Upper lobe of left lung (tissue), 6 donors: ENCODE measurements around the gene RNF40. TPM values are rescaled to one million over a fixed set of nuclear protein-coding genes. Genes with fewer than 3 reads are reported as not detected.

Experiments used
- ATAC-seq, 2 donors: fragments of 200-7000 bp; cut with Tn5 transposase; one replicate each; pipeline ENCODE4 v1.9.1; 2022; ENCODE audit warnings: mild to moderate bottlenecking in 2 of 2, moderate library complexity in 2 of 2; ENCODE audit not compliant: low FRiP score in 2 of 2
- DNase-seq, 2 donors: peaks; one replicate each; pipeline ENCODE4 v3.0.0-alpha.2; 2019 to 2020
- H3K27ac ChIP-seq, 4 donors: fragments of 200-600 bp; sonication (generic); one replicate each; pipeline ENCODE4 v1.5.1; 2016 to 2019
- H3K27me3 ChIP-seq, 4 donors: fragments of 200-600 bp; sonication (generic); one replicate each; pipeline ENCODE4 v1.5.1; 2017 to 2019
- H3K36me3 ChIP-seq, 4 donors: fragments of 200-600 bp; sonication (generic); one replicate each; pipeline ENCODE4 v1.5.1; 2016 to 2019
- H3K4me1 ChIP-seq, 4 donors: fragments of 200-600 bp; sonication (generic); one replicate each; pipeline ENCODE4 v1.5.1; 2018 to 2019
- H3K4me3 ChIP-seq, 4 donors: fragments of 200-600 bp; sonication (generic); one replicate each; pipeline ENCODE4 v1.5.1; 2017 to 2019; ENCODE audit warnings: mild to moderate bottlenecking in 2 of 4, moderate library complexity in 1 of 4
- H3K9me3 ChIP-seq, 4 donors: fragments of 200-600 bp; sonication (generic); one replicate each; pipeline ENCODE4 v1.5.1; 2018 to 2019
- CTCF ChIP-seq, 6 experiments: fragments of 450-650 bp in 4 of 6; fragments of 200-600 bp in 2 of 6; sonication (generic) in 2 of 6; IDR thresholded peaks; one replicate each; pipeline ENCODE4 v1.5.1; 2016 to 2019; ENCODE audit warnings: antibody characterized with exemption in 6 of 6
- EP300 ChIP-seq, 4 donors: sonication (generic); formaldehyde crosslinking; IDR thresholded peaks; one replicate each; pipeline ENCODE4 v1.5.1; 2017; ENCODE audit warnings: antibody characterized with exemption in 4 of 4, control low read depth in 2 of 4
- POLR2A ChIP-seq, 4 donors: fragments of 450-650 bp; IDR thresholded peaks; one replicate each; pipeline ENCODE4 v1.5.1; 2016 to 2017; ENCODE audit warnings: antibody characterized with exemption in 4 of 4, mild to moderate bottlenecking in 2 of 4
- POLR2AphosphoS5 ChIP-seq, 2 donors: sonication (generic); formaldehyde crosslinking; IDR thresholded peaks; one replicate each; pipeline ENCODE4 v1.5.1; 2017; ENCODE audit warnings: antibody characterized with exemption in 2 of 2
- WGBS, 2 donors: methylation state at CpG; one replicate each; pipeline ENCODE4 v1.1.5; 2017 to 2018; 5-methylcytosine and 5-hydroxymethylcytosine counted together
- total RNA-seq, 6 donors: library from RNA; depleted of rRNA in 4 of 6; stranded (reverse); fragments of >200 nt in 4 of 6; gene quantifications; one replicate each; pipeline versions ENCODE4 v1.1.0 to v1.2.1, GENCODE V29; 2016 to 2021
- donor health status: DM: no; HTN: no; CAD: no; lungs with moderate emphysema.
- donor health status: DM: no; HTN: yes; CAD: no; lungs with severe emphysema.

The RNF40 gene
- total RNA-seq, 6 donors from 2014 or later = 69.9 to 137 (median 95.2) TPM

GRCh38 chr16:30740364-30741251 is 21.5 kb upstream of the RNF40 start:
- Histone ChIP-seq H3K27ac (peak overlapping the region; percentile 81 to 88 (median 86)), H3K27me3 (no peaks in the 10 kb centered on the region), H3K4me1 (peaks cover 4 to 27% (median 21%) of the 10 kb centered on the region in 4 donors), H3K4me3 (peak overlapping the region in 3 of 4 donors; percentile 21 to 39 (median 34)), H3K36me3 (peaks cover 30 to 69% (median 61%) of the 10 kb centered on the region in 4 donors), H3K9me3 (no peaks in the 10 kb centered on the region)
- ATAC-seq (peak; percentile 91 to 92), DNase-seq (peak in 1 of 2 donors; percentile 89)
- WGBS, 2 donors = 53 to 60% methylated on average over 8 of the region's 8 CpGs
- no peak for TF ChIP-seq CTCF (IDR thresholded peaks at IDR 0.05)
- TF ChIP-seq EP300 (IDR thresholded peaks at IDR 0.05) = peak in 1 of 4 donors; percentile 89
- TF ChIP-seq POLR2AphosphoS5 (IDR thresholded peaks at IDR 0.05) = peak in 1 of 2 donors; percentile 69
- peak in 3 of 4 donors; percentile 7 to 66 (median 27) for TF ChIP-seq POLR2A (IDR thresholded peaks at IDR 0.05)

- ATAC-seq (peak; percentile 67 to 90), DNase-seq (peak in 1 of 2 donors; percentile 94)
- H3K4me1 ChIP-seq = peaks cover 4 to 27% (median 22%) of the 10 kb centered on the region in 4 donors
- peak overlapping the region in 3 of 4 donors; percentile 21 to 39 (median 34) for H3K4me3 ChIP-seq
- no peak for TF ChIP-seq CTCF (IDR thresholded peaks at IDR 0.05)
- TF ChIP-seq POLR2AphosphoS5 (IDR thresholded peaks at IDR 0.05) = peak; percentile 56 to 81
- TF ChIP-seq EP300 (IDR thresholded peaks at IDR 0.05) = peak in 1 of 4 donors; percentile 88
- TF ChIP-seq POLR2A (IDR thresholded peaks at IDR 0.05) = peak in 1 of 4 donors; percentile 58
- 60 to 69% methylated on average over 1 to 6 of the region's 6 CpGs for WGBS, 2 donors
- no peaks in the 10 kb centered on the region for H3K9me3 ChIP-seq
- H3K27me3 ChIP-seq = no peaks in the 10 kb centered on the region
- H3K27ac ChIP-seq = peak overlapping the region; percentile 81 to 88 (median 86)
- peaks cover 21 to 60% (median 53%) of the 10 kb centered on the region in 4 donors for H3K36me3 ChIP-seq
Measured at GRCh38 chr16:30741461-30741914, 20.6 kb upstream of the RNF40 start.

DNA sequence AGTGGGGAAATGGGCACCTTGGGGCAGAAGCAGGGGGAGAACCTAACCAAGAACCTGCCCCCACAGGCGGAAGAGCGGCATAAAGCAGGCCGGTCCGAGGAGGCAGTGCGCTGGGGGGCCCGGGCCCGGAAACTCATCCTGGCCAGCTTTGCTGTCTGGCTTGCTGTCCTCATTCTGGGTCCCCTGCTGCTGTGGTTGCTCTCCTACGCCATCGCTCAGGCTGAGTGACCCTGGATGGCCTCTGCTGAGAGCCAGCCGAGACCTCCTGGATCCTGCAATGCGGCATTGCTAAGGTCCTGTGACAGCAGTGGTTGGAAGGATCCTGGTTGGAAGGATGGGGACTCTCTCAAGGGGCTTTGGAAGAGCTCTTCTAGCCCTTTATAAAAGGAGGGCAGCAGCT is 18.4 kb upstream of the RNF40 start:
- WGBS, 2 donors = 94 to 96% methylated on average over 11 of the region's 11 CpGs
- Histone ChIP-seq H3K4me3 (no peak overlapping the region), H3K27ac (peak overlapping the region in 1 of 4 donors; percentile 12), H3K9me3 (no peaks in the 10 kb centered on the region), H3K27me3 (no peaks in the 10 kb centered on the region), H3K4me1 (peaks cover 14 to 32% (median 28%) of the 10 kb centered on the region in 4 donors), H3K36me3 (peaks cover 0 to 38% (median 30%) of the 10 kb centered on the region in 4 donors)
- ATAC-seq = no peak
- TF ChIP-seq EP300 (IDR thresholded peaks at IDR 0.05) (no peak), POLR2A (IDR thresholded peaks at IDR 0.05) (no peak), CTCF (IDR thresholded peaks at IDR 0.05) (no peak), POLR2AphosphoS5 (IDR thresholded peaks at IDR 0.05) (no peak)
- no peak for DNase-seq

DNA sequence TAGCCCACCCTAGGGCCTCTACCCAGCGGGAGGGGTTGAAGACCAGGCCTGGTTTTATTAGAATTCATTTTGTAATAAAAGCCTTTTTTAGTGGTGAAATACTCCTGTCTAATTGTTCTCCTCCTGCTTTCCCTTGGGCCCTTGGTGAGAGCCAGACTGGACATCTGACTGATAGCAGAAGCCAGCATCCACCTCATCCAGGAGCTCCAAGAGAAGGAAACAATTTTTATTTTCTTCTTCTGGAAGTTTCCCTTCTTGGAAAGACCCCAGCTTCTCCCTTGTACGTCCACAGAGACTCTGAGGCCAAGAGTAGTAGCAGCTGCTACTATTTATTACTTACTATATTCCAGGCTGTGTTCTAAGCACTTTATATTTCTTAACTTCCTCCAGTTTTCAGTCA is 17.9 kb upstream of the RNF40 start:
- Histone ChIP-seq H3K27me3 (no peaks in the 10 kb centered on the region), H3K9me3 (no peaks in the 10 kb centered on the region), H3K27ac (peak overlapping the region in 1 of 4 donors; percentile 12), H3K4me1 (peaks cover 15 to 35% (median 28%) of the 10 kb centered on the region in 4 donors), H3K4me3 (no peak overlapping the region), H3K36me3 (peaks cover 0 to 33% (median 26%) of the 10 kb centered on the region in 4 donors)
- no peak for TF ChIP-seq CTCF (IDR thresholded peaks at IDR 0.05)
- no peak for TF ChIP-seq POLR2A (IDR thresholded peaks at IDR 0.05)
- no peak for TF ChIP-seq POLR2AphosphoS5 (IDR thresholded peaks at IDR 0.05)
- no peak for TF ChIP-seq EP300 (IDR thresholded peaks at IDR 0.05)
- DNase-seq (no peak), ATAC-seq (no peak)
- 85 to 94% methylated on average over 2 of the region's 2 CpGs for WGBS, 2 donors
